ENCODE measurements around the gene PTPN3.

Gene PTPN3

GRCh38 chr9:109403766-109404320, 94.3 kb downstream of the PTPN3 start:
- no peak for ATAC-seq
- TF ChIP-seq OSR1 (CRISPR knock-in tag; IDR thresholded peaks at IDR 0.05) (no peak), ESRRG (CRISPR knock-in tag; IDR thresholded peaks at IDR 0.05) (no peak), GLIS3 (CRISPR knock-in tag; IDR thresholded peaks at IDR 0.05) (no peak), ZNF565 (CRISPR knock-in tag; conservative IDR thresholded peaks at IDR 0.05; ENCODE audit: low read depth) (no peak), TOX (CRISPR knock-in tag; IDR thresholded peaks at IDR 0.05; ENCODE audit: borderline replicate concordance) (no peak), CREB5 (CRISPR knock-in tag; IDR thresholded peaks at IDR 0.05; ENCODE audit: low read depth) (no peak)

GRCh38 chr9:109403116-109403515, 95.0 kb downstream of the PTPN3 start:
- no peak for ATAC-seq
- TF ChIP-seq ZFP30 (CRISPR knock-in tag; IDR thresholded peaks at IDR 0.05) (no peak), RARB (CRISPR knock-in tag; IDR thresholded peaks at IDR 0.05) (no peak), CSDC2 (CRISPR knock-in tag; IDR thresholded peaks at IDR 0.05) (no peak), ZNF565 (CRISPR knock-in tag; conservative IDR thresholded peaks at IDR 0.05; ENCODE audit: low read depth) (no peak), OSR1 (CRISPR knock-in tag; IDR thresholded peaks at IDR 0.05) (no peak), PATZ1 (CRISPR knock-in tag; IDR thresholded peaks at IDR 0.05; ENCODE audit: borderline replicate concordance) (no peak), ISL1 (CRISPR knock-in tag; IDR thresholded peaks at IDR 0.05) (no peak)

- no peak for ATAC-seq
- TF ChIP-seq ISL1 (CRISPR knock-in tag; IDR thresholded peaks at IDR 0.05) (no peak), ZC3H10 (CRISPR knock-in tag; IDR thresholded peaks at IDR 0.05) (no peak), OSR1 (CRISPR knock-in tag; IDR thresholded peaks at IDR 0.05) (no peak), PATZ1 (CRISPR knock-in tag; IDR thresholded peaks at IDR 0.05; ENCODE audit: borderline replicate concordance) (no peak), CREB5 (CRISPR knock-in tag; IDR thresholded peaks at IDR 0.05; ENCODE audit: low read depth) (no peak), PPARA (CRISPR knock-in tag; IDR thresholded peaks at IDR 0.05; ENCODE audit: borderline replicate concordance) (no peak), CSRNP3 (CRISPR knock-in tag; IDR thresholded peaks at IDR 0.05) (no peak), TOX (CRISPR knock-in tag; IDR thresholded peaks at IDR 0.05; ENCODE audit: borderline replicate concordance) (no peak)
- TF ChIP-seq, protein P1, sequence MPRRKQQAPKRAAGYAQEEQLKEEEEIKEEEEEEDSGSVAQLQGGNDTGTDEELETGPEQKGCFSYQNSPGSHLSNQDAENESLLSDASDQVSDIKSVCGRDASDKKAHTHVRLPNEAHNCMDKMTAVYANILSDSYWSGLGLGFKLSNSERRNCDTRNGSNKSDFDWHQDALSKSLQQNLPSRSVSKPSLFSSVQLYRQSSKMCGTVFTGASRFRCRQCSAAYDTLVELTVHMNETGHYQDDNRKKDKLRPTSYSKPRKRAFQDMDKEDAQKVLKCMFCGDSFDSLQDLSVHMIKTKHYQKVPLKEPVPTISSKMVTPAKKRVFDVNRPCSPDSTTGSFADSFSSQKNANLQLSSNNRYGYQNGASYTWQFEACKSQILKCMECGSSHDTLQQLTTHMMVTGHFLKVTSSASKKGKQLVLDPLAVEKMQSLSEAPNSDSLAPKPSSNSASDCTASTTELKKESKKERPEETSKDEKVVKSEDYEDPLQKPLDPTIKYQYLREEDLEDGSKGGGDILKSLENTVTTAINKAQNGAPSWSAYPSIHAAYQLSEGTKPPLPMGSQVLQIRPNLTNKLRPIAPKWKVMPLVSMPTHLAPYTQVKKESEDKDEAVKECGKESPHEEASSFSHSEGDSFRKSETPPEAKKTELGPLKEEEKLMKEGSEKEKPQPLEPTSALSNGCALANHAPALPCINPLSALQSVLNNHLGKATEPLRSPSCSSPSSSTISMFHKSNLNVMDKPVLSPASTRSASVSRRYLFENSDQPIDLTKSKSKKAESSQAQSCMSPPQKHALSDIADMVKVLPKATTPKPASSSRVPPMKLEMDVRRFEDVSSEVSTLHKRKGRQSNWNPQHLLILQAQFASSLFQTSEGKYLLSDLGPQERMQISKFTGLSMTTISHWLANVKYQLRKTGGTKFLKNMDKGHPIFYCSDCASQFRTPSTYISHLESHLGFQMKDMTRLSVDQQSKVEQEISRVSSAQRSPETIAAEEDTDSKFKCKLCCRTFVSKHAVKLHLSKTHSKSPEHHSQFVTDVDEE (CRISPR knock-in tag; IDR thresholded peaks at IDR 0.05), result no peak
Observed at GRCh38 chr9:109401990-109402318, 96.2 kb downstream of the PTPN3 start.
